HepG2 (cell line): Measurements from ENCODE around the gene ANKRD27. TPM values are rescaled to one million over a fixed set of nuclear protein-coding genes. Genes with fewer than 3 reads are reported as not detected.

Experiments
- ATAC-seq: fragments of 200-7000 bp; cut with Tn5 transposase; 3 replicates; pipeline ENCODE4 v1.9.1; 2020; ENCODE audit warnings: mild to moderate bottlenecking, moderate library complexity
- BruUV-seq: library from RNA; stranded (reverse); fragments of 400-500 nt; replicated peaks from 2 replicates; lab custom pipeline; 2021; lab: Mats Ljungman, UMichigan
- CTCF ChIA-PET: fragments of 300-600 bp; formaldehyde crosslinking; extraction: SDS; loops from one replicate; lab custom pipeline; 2021; ENCODE audit warnings: low total read pairs, inconsistent platforms, low intra/inter-chr PET ratio; lab: Yijun Ruan, JAX
- POLR2A ChIA-PET: fragments of 350-600 bp; sonication (Branson Sonifier 250); formaldehyde crosslinking; loops from one replicate; lab custom pipeline; 2020; ENCODE audit warnings: antibody characterized with exemption, inconsistent platforms; lab: Yijun Ruan, JAX
- DNase-seq: peaks from one replicate; pipeline ENCODE4 v3.0.0-alpha.2; 2015; ENCODE audit warnings: low spot score
- FAIRE-seq: peaks from 3 replicates; lab custom pipeline; 2011; peaks lifted over from hg19 to GRCh38; lab: Jason Lieb, UNC
- H2AFZ ChIP-seq: one replicate; pipeline ENCODE4 v1.6.1; 2011; ENCODE audit warnings: low read length, inconsistent platforms
- H3K27ac ChIP-seq: fragments of 300-600 bp; 3 replicates; pipeline ENCODE4 v1.8.0; 2011; ENCODE audit warnings: mixed run types, mild to moderate bottlenecking, mixed read lengths, low read length, inconsistent platforms; ENCODE audit not compliant: insufficient read depth; ENCODE audit errors: extremely low read length
- H3K27me3 ChIP-seq, 2 experiments: fragments of 200-600 bp in 1 of 2; 2 replicates in 1 of 2; 3 replicates in 1 of 2; pipeline versions ENCODE4 v1.6.0 to v1.8.0; 2011; ENCODE audit warnings: low read length in 2 of 2, mild to moderate bottlenecking in 2 of 2, moderate library complexity in 2 of 2, inconsistent platforms in 1 of 2; ENCODE audit not compliant: insufficient read depth in 2 of 2, control insufficient read depth in 1 of 2
- H3K36me3 ChIP-seq, 2 experiments: fragments of 200-600 bp in 1 of 2; replicated peaks in 1 of 2; 2 replicates in 1 of 2; 3 replicates in 1 of 2; pipeline versions ENCODE4 v1.5.1 to v1.8.0; 2011; ENCODE audit warnings: low read length in 2 of 2, inconsistent platforms in 1 of 2; ENCODE audit not compliant: insufficient read depth in 2 of 2, control insufficient read depth in 1 of 2
- H3K4me1 ChIP-seq: 2 replicates; pipeline ENCODE4 v1.5.1; 2012; ENCODE audit warnings: low read length, inconsistent platforms; ENCODE audit not compliant: insufficient read depth
- H3K4me2 ChIP-seq: 2 replicates; pipeline ENCODE4 v1.6.0; 2011; ENCODE audit warnings: low read depth, low read length, inconsistent platforms
- H3K4me3 ChIP-seq, 3 experiments: fragments of 200-600 bp in 1 of 3; sonication (generic), shearing (Covaris generic) in 1 of 3; replicated peaks in 1 of 3; 2 replicates each; pipeline ENCODE4 v1.5.1; 2011 to 2016; ENCODE audit warnings: low read length in 3 of 3, inconsistent platforms in 2 of 3, low read depth in 2 of 3, mild to moderate bottlenecking in 2 of 3, control low read depth in 1 of 3, mixed read lengths in 1 of 3; ENCODE audit not compliant: insufficient read depth in 1 of 3
- H3K79me2 ChIP-seq: one replicate; pipeline ENCODE4 v1.6.1; 2011; ENCODE audit warnings: low read length, inconsistent platforms; ENCODE audit not compliant: insufficient read depth
- H3K9ac ChIP-seq: 2 replicates; pipeline ENCODE4 v1.6.0; 2011; ENCODE audit warnings: mild to moderate bottlenecking, low read depth, low read length, inconsistent platforms; ENCODE audit not compliant: insufficient read depth
- H3K9me3 ChIP-seq: 2 replicates; pipeline ENCODE4 v1.5.1; 2012; ENCODE audit warnings: mild to moderate bottlenecking, low read length
- H4K20me1 ChIP-seq: 2 replicates; pipeline ENCODE4 v1.6.0; 2011; ENCODE audit warnings: inconsistent platforms, mild to moderate bottlenecking, low read length, moderate library complexity; ENCODE audit not compliant: insufficient read depth
- FUBP1 ChIP-seq: sonication (generic); formaldehyde crosslinking; IDR thresholded peaks from 2 replicates; pipeline ENCODE4 v1.5.1; 2020; ENCODE audit warnings: missing genetic modification reagents, mild to moderate bottlenecking, borderline replicate concordance
- HOXA9 ChIP-seq: sonication (generic); formaldehyde crosslinking; IDR thresholded peaks from 2 replicates; pipeline ENCODE4 v1.8.1; 2022; ENCODE audit warnings: missing genetic modification reagents, mild to moderate bottlenecking, moderate library complexity, borderline replicate concordance
- NCOA5 ChIP-seq: sonication (generic); formaldehyde crosslinking; IDR thresholded peaks from 2 replicates; pipeline ENCODE4 v1.4.0; 2020; ENCODE audit warnings: missing genetic modification reagents
- PHF5A ChIP-seq: IDR thresholded peaks from one replicate; pipeline ENCODE4 v1.6.1; 2018; ENCODE audit warnings: low read depth, missing genetic modification reagents; ENCODE audit not compliant: unreplicated experiment
- REST ChIP-seq, 2 experiments: IDR thresholded peaks; 2 replicates each; pipeline ENCODE4 v1.6.1; 2011 to 2012; ENCODE audit warnings: low read length in 2 of 2, borderline replicate concordance in 1 of 2, low read depth in 1 of 2, mild to moderate bottlenecking in 1 of 2, moderate library complexity in 1 of 2
- SP4 ChIP-seq: sonication (generic); formaldehyde crosslinking; IDR thresholded peaks from 2 replicates; pipeline ENCODE4 v1.8.1; 2023; ENCODE audit warnings: mild to moderate bottlenecking, missing genetic modification reagents
- THAP11 ChIP-seq: IDR thresholded peaks from 2 replicates; pipeline ENCODE4 v1.6.1; 2016; ENCODE audit warnings: missing biosample characterization, missing genetic modification reagents
- ZBTB26 ChIP-seq: IDR thresholded peaks from 2 replicates; pipeline ENCODE4 v1.6.1; 2016; ENCODE audit warnings: missing compliant biosample characterization, missing genetic modification reagents, borderline replicate concordance
- ZNF501 ChIP-seq: sonication (generic); formaldehyde crosslinking; IDR thresholded peaks from 2 replicates; pipeline ENCODE4 v1.5.1; 2020; ENCODE audit warnings: mild to moderate bottlenecking, moderate library complexity, missing genetic modification reagents
- ZNF564 ChIP-seq: sonication (generic); formaldehyde crosslinking; IDR thresholded peaks from 2 replicates; pipeline ENCODE4 v1.8.1; 2023; ENCODE audit warnings: mild to moderate bottlenecking, missing genetic modification reagents
- ZNF761 ChIP-seq: sonication (generic); formaldehyde crosslinking; conservative IDR thresholded peaks from 2 replicates; pipeline ENCODE4 v1.4.0; 2020; ENCODE audit warnings: mild to moderate bottlenecking, missing genetic modification reagents
- WGBS: methylation state at CpG from one replicate; pipeline ENCODE4 v1.1.6; 2017; ENCODE audit warnings: low lambda C conversion rate; 5-methylcytosine and 5-hydroxymethylcytosine counted together
- in situ Hi-C: cut with HindIII; loops from 2 replicates; pipeline ENCODE4 v1.10.0; 2017; ENCODE audit warnings: low pct_unique_long_range_greater_than_20kb; ENCODE audit not compliant: extremely low pct_ligation_motif_present
- intact Hi-C: fragments of 100-400 bp; cut with micrococcal nuclease; formaldehyde crosslinking; loops from one replicate; pipeline ENCODE4 v1.10.0; 2022; ENCODE audit not compliant: unreplicated experiment
- polyA plus RNA-seq, 8 experiments: library from polyadenylated mRNA; depleted of rRNA in 3 of 8; stranded (reverse) in 7 of 8; unstranded in 1 of 8; fragments of >200 nt; fragmentation: Illumina TruSeq in 4 of 8; extraction: Trizol in 4 of 8; gene quantifications; 2 replicates each; pipeline versions ENCODE4 v1.2.1 to v1.2.3, GENCODE V29; 2011 to 2016; ENCODE audit warnings: low read depth in 4 of 8, missing spikeins in 1 of 8, mixed read lengths in 1 of 8; ENCODE audit not compliant: insufficient read depth in 1 of 8
- total RNA-seq, 5 experiments: library from RNA; depleted of rRNA; stranded (reverse); fragments of >200 nt; fragmentation: Illumina TruSeq; extraction: Trizol; gene quantifications; 2 replicates each; pipeline ENCODE4 v1.2.3, GENCODE V29; 2016; ENCODE audit warnings: low read depth in 1 of 5

Gene ANKRD27
- total and polyA plus RNA-seq, 2 of the 13 experiments (the other 11 are each of a cell fraction or from before 2014, with no cell fraction given) = 22.2 to 23.7 TPM

GRCh38 chr19:32658527-32658926 is 16.5 kb downstream of the ANKRD27 start (continued):
- TF ChIP-seq ZNF564 (no peak), THAP11 (CRISPR knock-in tag) (no peak), NCOA5 (CRISPR knock-in tag) (no peak), REST (IDR thresholded peaks at IDR 0.05; ENCODE audit: borderline replicate concordance in 1 of 2, low read depth in 1 of 2, low read length in 2 of 2) (no peak)

GRCh38 chr19:32658075-32658474 is 16.9 kb downstream of the ANKRD27 start:
- Histone ChIP-seq H4K20me1 (0 out of 2 replicates have a peak, but pooled peaks cover 11% of the 10 kb centered on the region), H3K27me3 (no peaks in the 10 kb centered on the region), H2AFZ (no peak overlapping the region), H3K36me3 (peaks cover 3 to 21% of the 10 kb centered on the region in 2 experiments; a peak in 4 of 5 replicates), H3K4me1 (peaks cover 14% of the 10 kb centered on the region), H3K27ac (no peak overlapping the region), H3K9me3 (no peaks in the 10 kb centered on the region), H3K9ac (no peak overlapping the region), H3K4me2 (no peak overlapping the region), H3K4me3 (no peak overlapping the region), H3K79me2 (peaks cover 5% of the 10 kb centered on the region)
- ChIA-PET CTCF (no interaction called here), POLR2A (no interaction called here)
- in situ Hi-C loops = no loop called here
- ATAC-seq = no peak
- no peak for TF ChIP-seq ZNF501 (CRISPR knock-in tag)
- TF ChIP-seq FUBP1 = no peak
- TF ChIP-seq HOXA9 (CRISPR knock-in tag) = no peak
- no peak for TF ChIP-seq ZNF761 (CRISPR knock-in tag)
- no peak for TF ChIP-seq PHF5A
- no peak for TF ChIP-seq ZBTB26 (CRISPR knock-in tag)
- TF ChIP-seq SP4 (CRISPR knock-in tag) = no peak
- FAIRE-seq = no peak
- WGBS = 100% methylated on average over 8 of the region's 10 CpGs
- DNase-seq = no peak
- intact Hi-C loops = no loop called here
- BruUV-seq = no TSS peak
